NB4 (cell line): ENCODE data around the gene PMF1.

Experiments used
- POLR2A ChIP-seq: IDR thresholded peaks from 2 replicates; pipeline ENCODE4 v1.6.1; 2011; ENCODE audit warnings: mild to moderate bottlenecking; ENCODE audit not compliant: insufficient read length; ENCODE audit errors: extremely low read depth
- TF ChIP-seq, protein P1 (sequence below): IDR thresholded peaks from one replicate; pipeline ENCODE4 v1.5.1; 2012; ENCODE audit warnings: low read depth, low read length

DNA sequence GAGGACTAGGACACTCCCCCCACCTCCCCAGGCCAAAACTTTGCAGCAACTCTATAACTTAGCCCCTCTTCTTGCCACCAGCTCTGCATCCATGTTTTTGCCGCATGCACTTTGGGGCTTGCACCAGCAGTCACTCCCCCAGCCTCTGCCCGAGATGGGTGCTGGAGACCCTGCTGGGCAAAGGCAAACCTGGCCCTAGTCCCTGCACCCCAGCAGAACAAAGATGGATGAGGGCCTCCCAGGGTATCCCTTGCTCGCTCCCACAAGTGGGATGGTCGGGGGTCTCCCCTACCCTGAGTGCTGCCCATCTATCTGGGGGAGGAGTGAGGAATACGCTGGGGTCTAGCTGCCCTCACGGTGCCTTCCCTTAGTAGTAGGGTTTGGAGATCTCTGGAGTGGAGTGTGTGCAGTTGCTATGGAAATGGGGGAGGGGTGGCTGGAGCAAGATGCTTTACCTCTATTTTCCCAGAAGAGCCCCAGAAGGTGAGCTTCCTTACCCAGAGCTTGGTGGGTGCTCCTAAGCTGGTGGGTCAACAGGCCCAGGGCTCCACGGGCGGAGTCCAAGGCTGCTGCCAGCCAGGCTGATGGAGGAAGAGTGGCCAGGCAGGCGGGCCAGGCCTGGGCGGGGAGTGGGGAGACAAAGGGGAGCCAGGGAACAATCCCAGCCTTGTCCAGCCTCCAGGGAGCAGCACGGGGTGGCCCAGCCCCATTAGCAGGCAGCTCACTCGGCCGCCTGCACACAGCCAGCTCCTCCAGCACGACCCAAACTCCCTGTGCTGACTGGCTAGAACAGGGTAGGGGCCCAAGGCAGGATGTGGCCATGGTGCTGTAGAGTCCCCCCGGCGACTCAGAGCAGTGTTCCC is 34.9 kb downstream of the PMF1 start, which contains the start of gene PAQR6:
- TF ChIP-seq, protein P1, sequence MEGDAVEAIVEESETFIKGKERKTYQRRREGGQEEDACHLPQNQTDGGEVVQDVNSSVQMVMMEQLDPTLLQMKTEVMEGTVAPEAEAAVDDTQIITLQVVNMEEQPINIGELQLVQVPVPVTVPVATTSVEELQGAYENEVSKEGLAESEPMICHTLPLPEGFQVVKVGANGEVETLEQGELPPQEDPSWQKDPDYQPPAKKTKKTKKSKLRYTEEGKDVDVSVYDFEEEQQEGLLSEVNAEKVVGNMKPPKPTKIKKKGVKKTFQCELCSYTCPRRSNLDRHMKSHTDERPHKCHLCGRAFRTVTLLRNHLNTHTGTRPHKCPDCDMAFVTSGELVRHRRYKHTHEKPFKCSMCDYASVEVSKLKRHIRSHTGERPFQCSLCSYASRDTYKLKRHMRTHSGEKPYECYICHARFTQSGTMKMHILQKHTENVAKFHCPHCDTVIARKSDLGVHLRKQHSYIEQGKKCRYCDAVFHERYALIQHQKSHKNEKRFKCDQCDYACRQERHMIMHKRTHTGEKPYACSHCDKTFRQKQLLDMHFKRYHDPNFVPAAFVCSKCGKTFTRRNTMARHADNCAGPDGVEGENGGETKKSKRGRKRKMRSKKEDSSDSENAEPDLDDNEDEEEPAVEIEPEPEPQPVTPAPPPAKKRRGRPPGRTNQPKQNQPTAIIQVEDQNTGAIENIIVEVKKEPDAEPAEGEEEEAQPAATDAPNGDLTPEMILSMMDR: no peak
- TF ChIP-seq POLR2A: no peak
